ENCODE data around the gene AURKAIP1.

GRCh38 chr1:1354271-1355247, 20.4 kb downstream of the AURKAIP1 start:
- no peak for TF ChIP-seq CTCF (conservative IDR thresholded peaks at IDR 0.05; ENCODE audit: low read depth, low read length)
- TF ChIP-seq EZH2 (IDR thresholded peaks at IDR 0.05; ENCODE audit: low read length, unreplicated experiment), result no peak
